ENCODE measurements around the gene POLN.
A peak's percentile ranks its signal among the peaks of the same experiment; 100 is the strongest.

POLN gene

DNA sequence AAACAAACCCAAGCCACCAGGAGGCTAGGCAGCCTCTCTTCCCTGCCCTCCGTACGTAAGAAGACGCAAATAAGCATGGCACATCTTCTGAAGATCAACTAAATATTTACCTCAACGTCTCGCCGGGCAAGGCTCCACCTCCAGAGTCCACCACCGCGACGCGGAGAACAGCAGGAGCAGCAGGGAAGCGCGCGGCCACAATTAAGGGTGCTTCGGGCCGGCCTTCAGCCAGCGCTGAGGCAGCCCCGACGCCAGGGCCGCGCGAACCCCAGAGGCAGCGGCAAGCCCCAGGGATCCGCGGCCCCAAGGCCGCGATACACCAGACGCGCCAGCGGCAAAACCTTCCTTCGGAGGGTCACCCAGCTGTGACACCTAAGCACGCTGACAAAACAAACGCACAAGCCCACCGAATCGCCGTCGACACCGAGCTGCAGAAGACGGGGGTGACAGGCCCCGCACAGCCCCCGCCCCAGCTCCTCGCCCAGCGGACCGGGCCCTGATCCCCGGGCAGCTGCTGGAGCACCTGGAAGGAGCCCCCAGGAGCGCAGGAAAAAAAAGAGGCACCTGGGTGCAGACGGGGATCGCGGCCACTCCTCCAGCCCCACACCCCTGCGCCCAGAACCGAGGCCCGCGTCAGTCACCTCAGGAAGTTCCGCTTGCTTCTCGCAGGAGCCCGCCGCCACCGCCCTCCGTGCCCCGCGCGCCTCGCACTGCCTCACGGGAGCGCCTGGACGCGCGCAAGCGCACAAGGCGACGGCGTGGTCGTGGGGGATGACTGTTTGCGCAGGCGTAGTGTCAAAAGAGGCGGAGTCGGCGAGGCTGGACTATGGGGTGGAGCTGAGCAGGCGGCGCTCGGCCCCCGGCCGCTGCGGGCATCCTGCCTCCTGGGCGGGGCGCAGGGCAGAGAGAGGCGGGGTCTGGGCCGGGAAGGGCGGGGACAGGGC lies at the start of gene POLN, which contains the start of gene HAUS3:
Gene POLN, minus strand, starts transcription at position 712 of the 944 bp plus-strand sequence. CDS start 12,890 bp downstream, outside the sequence.
Gene HAUS3, minus strand, starts transcription at position 712 of the 944 bp plus-strand sequence. CDS start 1,175 bp downstream, outside the sequence.
- Histone ChIP-seq H2AFZ (ENCODE audit: low read depth, low read length) (no peak within 1 kb of the TSS), H3K4me3 (ENCODE audit: low read length) (peak within 1 kb of the TSS; percentile 94), H3K27me3 (ENCODE audit: insufficient read depth, low read length) (no peaks in the 10 kb centered on the region), H3K9me3 (ENCODE audit: low read length) (no peaks in the 10 kb centered on the region), H3K4me1 (ENCODE audit: insufficient read depth, low read length) (peaks cover 28% of the 10 kb centered on the region), H3K36me3 (ENCODE audit: insufficient read depth, low read length) (peaks cover 12% of the 10 kb centered on the region)

DNA sequence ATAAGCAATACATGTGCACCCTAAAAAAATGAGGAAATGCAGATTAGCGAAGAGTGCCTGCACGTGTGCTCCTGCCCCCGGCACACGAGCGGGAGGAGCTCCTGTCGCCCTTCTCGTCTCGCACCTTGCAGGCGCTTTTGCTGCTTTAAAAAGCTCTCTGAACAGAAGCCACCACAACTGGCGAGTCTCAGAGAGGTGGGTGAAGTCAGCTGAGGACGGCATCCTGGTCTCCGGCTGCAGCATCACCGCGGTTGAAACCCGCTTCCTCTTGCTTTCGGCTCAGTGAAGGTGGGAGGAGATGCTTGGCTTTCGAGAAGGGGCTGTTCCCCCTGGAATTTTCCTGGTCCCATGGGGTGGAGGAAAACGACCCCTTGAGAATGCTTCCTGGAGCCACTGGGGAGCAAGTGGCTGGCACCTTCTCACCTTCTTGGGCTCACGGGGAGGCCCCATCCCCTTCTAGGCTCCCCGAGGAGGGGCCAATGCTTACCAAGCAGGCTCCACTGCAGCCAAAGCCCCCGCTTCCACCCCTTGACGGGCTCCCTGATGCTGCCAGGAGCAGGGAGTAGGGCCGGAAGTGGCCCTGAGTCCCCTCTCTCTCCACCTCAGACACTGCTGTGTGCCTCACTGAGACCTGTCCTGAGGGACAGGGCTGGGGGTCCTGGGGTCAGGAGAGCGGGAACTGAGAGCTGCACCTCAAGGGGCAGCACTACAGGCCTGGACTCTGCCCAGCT lies 49.2 kb upstream of the POLN start:
- Histone ChIP-seq H3K36me3 (ENCODE audit: insufficient read depth, low read length) (no peaks in the 10 kb centered on the region), H2AFZ (ENCODE audit: low read depth, low read length) (no peak overlapping the region), H3K27me3 (ENCODE audit: insufficient read depth, low read length) (peaks cover 9% of the 10 kb centered on the region), H3K9me3 (ENCODE audit: low read length) (no peaks in the 10 kb centered on the region), H3K4me1 (ENCODE audit: insufficient read depth, low read length) (no peaks in the 10 kb centered on the region), H3K4me3 (ENCODE audit: low read length) (no peak overlapping the region)

DNA sequence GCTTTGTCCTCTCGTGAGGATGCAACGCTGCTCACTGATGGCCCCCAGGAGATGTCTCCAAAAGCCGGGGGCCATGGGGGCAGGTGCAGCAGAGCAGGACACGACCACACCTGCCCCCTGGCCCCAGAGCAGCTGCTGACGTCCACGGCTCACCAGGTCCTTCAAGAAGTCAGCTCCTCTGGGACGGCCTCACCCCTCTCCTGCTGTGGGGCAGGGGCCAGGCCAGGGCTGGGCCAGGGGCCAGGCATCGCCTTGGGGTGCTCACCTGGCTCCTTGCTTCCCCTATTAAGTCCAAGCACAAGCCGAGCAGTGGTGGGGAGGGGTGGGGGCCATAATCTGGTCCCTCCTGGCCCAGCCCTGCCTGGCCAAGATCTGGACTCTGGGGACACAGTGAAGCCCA lies 48.6 kb upstream of the POLN start:
- H3K4me1 ChIP-seq (ENCODE audit: insufficient read depth, low read length) = no peaks in the 10 kb centered on the region
- H2AFZ ChIP-seq (ENCODE audit: low read depth, low read length) = no peak overlapping the region
- peaks cover 10% of the 10 kb centered on the region for H3K27me3 ChIP-seq (ENCODE audit: insufficient read depth, low read length)
- H3K36me3 ChIP-seq (ENCODE audit: insufficient read depth, low read length) = no peaks in the 10 kb centered on the region
- no peaks in the 10 kb centered on the region for H3K9me3 ChIP-seq (ENCODE audit: low read length)
- H3K4me3 ChIP-seq (ENCODE audit: low read length) = no peak overlapping the region

DNA sequence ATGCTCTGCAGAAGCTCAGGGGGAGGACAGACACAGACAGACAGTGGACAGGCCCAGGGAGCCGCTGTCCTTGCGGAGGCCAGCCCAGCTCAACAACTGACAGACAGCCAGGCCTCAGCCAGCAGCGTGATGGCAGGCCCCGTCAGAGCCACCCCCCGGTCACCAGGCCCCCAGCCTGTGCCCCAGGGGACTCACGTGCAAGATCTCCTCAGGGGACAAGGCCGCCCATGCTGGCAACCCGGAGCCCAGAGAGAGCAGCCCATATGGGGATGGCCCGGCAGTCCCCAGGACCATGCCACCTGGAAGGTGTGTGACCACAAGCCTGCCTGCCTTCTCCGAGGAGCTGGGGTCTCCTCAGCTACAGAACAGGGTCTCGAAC lies 48.0 kb upstream of the POLN start:
- Histone ChIP-seq H3K27me3 (ENCODE audit: insufficient read depth, low read length) (peaks cover 11% of the 10 kb centered on the region), H3K36me3 (ENCODE audit: insufficient read depth, low read length) (no peaks in the 10 kb centered on the region), H3K4me1 (ENCODE audit: insufficient read depth, low read length) (no peaks in the 10 kb centered on the region), H2AFZ (ENCODE audit: low read depth, low read length) (no peak overlapping the region), H3K9me3 (ENCODE audit: low read length) (no peaks in the 10 kb centered on the region), H3K4me3 (ENCODE audit: low read length) (no peak overlapping the region)

- H3K36me3 ChIP-seq (ENCODE audit: insufficient read depth, low read length) = no peaks in the 10 kb centered on the region
- no peaks in the 10 kb centered on the region for H3K4me1 ChIP-seq (ENCODE audit: insufficient read depth, low read length)
- no peak overlapping the region for H3K4me3 ChIP-seq (ENCODE audit: low read length)
- peaks cover 16% of the 10 kb centered on the region for H3K27me3 ChIP-seq (ENCODE audit: insufficient read depth, low read length)
- H2AFZ ChIP-seq (ENCODE audit: low read depth, low read length) = no peak overlapping the region
- H3K9me3 ChIP-seq (ENCODE audit: low read length) = no peaks in the 10 kb centered on the region
Observed at GRCh38 chr4:2289311-2289954, 47.5 kb upstream of the POLN start.

DNA sequence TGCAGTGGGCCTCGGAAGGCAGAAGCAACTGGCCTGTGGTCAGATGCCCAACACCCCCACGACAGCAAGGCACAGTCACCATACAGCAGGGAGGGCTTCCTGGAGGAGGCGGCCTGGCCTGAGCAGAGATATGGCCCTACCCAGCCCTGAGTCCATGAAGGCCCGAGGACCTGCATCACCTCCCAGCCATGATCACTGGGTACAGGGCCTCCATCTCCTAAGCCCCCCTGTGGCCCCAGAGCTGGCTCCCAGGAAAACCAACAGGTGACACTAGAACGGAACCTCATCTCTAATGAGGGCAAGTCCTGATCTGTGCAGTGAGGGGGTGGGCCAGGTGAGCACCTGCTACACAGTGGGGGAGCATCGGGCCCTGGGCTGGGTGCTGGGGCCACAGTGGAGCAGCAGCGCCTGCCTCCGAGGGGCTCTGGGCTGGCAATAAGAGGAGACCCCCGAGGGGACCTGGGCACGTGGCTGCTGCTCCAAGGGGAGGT lies 46.2 kb upstream of the POLN start:
- Histone ChIP-seq H3K9me3 (ENCODE audit: low read length) (no peaks in the 10 kb centered on the region), H3K36me3 (ENCODE audit: insufficient read depth, low read length) (no peaks in the 10 kb centered on the region), H3K4me1 (ENCODE audit: insufficient read depth, low read length) (no peaks in the 10 kb centered on the region), H2AFZ (ENCODE audit: low read depth, low read length) (no peak overlapping the region), H3K4me3 (ENCODE audit: low read length) (no peak overlapping the region), H3K27me3 (ENCODE audit: insufficient read depth, low read length) (peaks cover 17% of the 10 kb centered on the region)

DNA sequence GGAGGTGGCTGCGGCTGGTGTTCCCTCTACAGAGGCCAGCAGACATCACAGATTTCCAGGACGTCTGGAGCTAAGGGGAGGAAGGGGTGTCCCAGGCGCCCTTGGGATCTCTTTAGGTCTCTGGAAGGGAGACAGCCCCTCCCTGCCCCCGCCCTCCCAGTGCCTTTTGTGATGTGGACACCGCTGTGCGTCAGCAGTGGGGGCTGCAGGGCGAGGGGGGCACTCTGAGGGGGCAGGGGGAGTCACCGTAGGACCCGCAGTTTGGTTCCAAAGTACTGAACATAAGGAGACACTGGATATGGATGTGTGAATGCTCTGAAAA lies 45.6 kb upstream of the POLN start:
- H3K36me3 ChIP-seq (ENCODE audit: insufficient read depth, low read length) = no peaks in the 10 kb centered on the region
- no peaks in the 10 kb centered on the region for H3K9me3 ChIP-seq (ENCODE audit: low read length)
- H2AFZ ChIP-seq (ENCODE audit: low read depth, low read length) = no peak overlapping the region
- peaks cover 17% of the 10 kb centered on the region for H3K27me3 ChIP-seq (ENCODE audit: insufficient read depth, low read length)
- H3K4me1 ChIP-seq (ENCODE audit: insufficient read depth, low read length) = no peaks in the 10 kb centered on the region
- H3K4me3 ChIP-seq (ENCODE audit: low read length) = no peak overlapping the region

DNA sequence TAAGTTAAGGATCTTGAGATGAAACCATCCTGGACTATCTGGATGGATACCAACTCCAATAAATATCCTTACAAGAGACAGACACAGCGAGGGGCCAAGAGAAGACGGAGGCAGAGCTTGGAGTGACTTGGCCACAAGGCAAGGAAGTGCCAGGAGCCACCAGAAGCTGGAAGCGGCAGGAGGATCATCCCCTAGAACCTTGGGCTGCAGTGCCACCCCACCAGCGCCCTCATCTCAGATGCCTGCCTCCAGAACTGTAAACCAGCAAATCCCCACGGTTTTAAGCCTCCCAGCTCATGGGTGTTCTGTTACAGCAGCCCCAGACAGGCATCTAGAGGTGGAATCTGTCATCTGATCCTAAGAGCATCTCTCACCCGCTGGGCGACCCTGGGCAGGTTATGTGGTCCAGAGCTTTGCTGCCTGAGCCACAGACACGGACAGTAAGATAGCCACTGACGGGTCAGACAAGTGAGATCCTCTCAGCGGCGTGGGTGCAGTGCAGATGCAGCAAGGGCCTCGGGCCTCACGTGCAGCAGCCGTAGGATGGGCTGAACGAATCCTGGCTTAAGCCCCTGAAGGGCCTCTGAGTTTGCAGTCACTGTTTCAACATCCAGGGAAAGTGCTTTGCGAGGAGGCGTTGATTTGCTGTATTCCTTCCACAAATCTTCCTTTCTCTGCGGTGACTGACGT lies 45.1 kb upstream of the POLN start:
- no peak overlapping the region for H3K4me3 ChIP-seq (ENCODE audit: low read length)
- H3K9me3 ChIP-seq (ENCODE audit: low read length) = no peaks in the 10 kb centered on the region
- H2AFZ ChIP-seq (ENCODE audit: low read depth, low read length) = no peak overlapping the region
- H3K36me3 ChIP-seq (ENCODE audit: insufficient read depth, low read length) = no peaks in the 10 kb centered on the region
- no peaks in the 10 kb centered on the region for H3K4me1 ChIP-seq (ENCODE audit: insufficient read depth, low read length)
- peaks cover 17% of the 10 kb centered on the region for H3K27me3 ChIP-seq (ENCODE audit: insufficient read depth, low read length)

GRCh38 chr4:2285613-2286381 lies 43.9 kb upstream of the POLN start:
- no peaks in the 10 kb centered on the region for H3K36me3 ChIP-seq (ENCODE audit: insufficient read depth, low read length)
- no peaks in the 10 kb centered on the region for H3K9me3 ChIP-seq (ENCODE audit: low read length)
- H3K27me3 ChIP-seq (ENCODE audit: insufficient read depth, low read length) = peaks cover 17% of the 10 kb centered on the region
- no peaks in the 10 kb centered on the region for H3K4me1 ChIP-seq (ENCODE audit: insufficient read depth, low read length)
- no peak overlapping the region for H3K4me3 ChIP-seq (ENCODE audit: low read length)
- no peak overlapping the region for H2AFZ ChIP-seq (ENCODE audit: low read depth, low read length)

GRCh38 chr4:2284934-2285612 lies 43.2 kb upstream of the POLN start:
- Histone ChIP-seq H3K4me3 (ENCODE audit: low read length) (no peak overlapping the region), H3K9me3 (ENCODE audit: low read length) (no peaks in the 10 kb centered on the region), H3K36me3 (ENCODE audit: insufficient read depth, low read length) (no peaks in the 10 kb centered on the region), H3K4me1 (ENCODE audit: insufficient read depth, low read length) (no peaks in the 10 kb centered on the region), H3K27me3 (ENCODE audit: insufficient read depth, low read length) (peaks cover 17% of the 10 kb centered on the region), H2AFZ (ENCODE audit: low read depth, low read length) (no peak overlapping the region)

- H3K36me3 ChIP-seq (ENCODE audit: insufficient read depth, low read length) = no peaks in the 10 kb centered on the region
- no peak overlapping the region for H3K4me3 ChIP-seq (ENCODE audit: low read length)
- H3K4me1 ChIP-seq (ENCODE audit: insufficient read depth, low read length) = no peaks in the 10 kb centered on the region
- no peaks in the 10 kb centered on the region for H3K9me3 ChIP-seq (ENCODE audit: low read length)
- no peak overlapping the region for H2AFZ ChIP-seq (ENCODE audit: low read depth, low read length)
- H3K27me3 ChIP-seq (ENCODE audit: insufficient read depth, low read length) = peaks cover 17% of the 10 kb centered on the region
Observed at GRCh38 chr4:2284161-2284933, 42.4 kb upstream of the POLN start.
